NAMALWA (cell line): ENCODE measurements around the gene TANGO6.

ENCODE experiments used
- DNase-seq: peaks from one replicate; pipeline ENCODE4 v3.0.0-alpha.2; 2015; ENCODE audit warnings: low spot score

Gene TANGO6

DNA sequence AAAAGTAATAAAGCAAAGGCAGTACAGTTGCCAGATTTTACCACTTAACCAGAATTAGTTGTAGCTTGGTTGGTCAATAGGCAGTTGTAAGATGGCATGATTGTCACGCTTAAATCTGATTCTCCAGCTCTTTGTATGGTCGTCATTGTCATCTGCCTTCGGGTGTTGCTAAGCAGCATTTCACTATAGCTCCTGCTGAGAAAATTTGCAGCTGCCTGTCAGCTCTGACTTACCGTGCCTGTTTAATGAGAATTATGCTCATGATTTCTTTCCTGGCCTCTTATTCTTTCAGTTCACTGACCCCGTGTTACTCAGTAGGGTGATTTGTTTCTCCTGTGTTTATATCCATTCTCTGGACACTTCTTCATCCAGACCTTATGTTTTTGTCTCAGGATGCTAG lies 66.7 kb downstream of the TANGO6 start:
- DNase-seq: no peak

GRCh38 chr16:68915589-68915988 lies 72.3 kb downstream of the TANGO6 start:
- DNase-seq: no peak

GRCh38 chr16:68917541-68917940 lies 74.2 kb downstream of the TANGO6 start:
- DNase-seq: no peak

DNA sequence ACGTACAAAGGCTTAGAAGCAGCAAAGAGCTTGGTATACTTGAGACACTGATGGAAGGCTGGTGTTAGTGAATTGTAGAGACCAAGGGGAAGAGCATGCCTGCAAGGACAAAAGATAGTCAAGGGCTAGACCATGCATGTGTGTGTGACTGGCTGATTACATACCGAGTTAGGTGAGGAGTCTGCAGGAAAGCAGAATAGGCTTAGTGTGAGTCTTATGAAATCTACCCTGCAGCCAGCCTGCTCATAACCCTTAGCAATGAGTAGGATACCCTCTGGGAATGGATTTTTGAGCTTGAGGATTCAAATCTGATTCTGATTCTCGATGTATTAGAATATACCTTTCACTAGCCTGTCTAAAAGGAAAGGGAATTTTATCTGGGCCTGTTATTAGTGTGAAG lies 77.0 kb downstream of the TANGO6 start:
- DNase-seq: no peak

DNA sequence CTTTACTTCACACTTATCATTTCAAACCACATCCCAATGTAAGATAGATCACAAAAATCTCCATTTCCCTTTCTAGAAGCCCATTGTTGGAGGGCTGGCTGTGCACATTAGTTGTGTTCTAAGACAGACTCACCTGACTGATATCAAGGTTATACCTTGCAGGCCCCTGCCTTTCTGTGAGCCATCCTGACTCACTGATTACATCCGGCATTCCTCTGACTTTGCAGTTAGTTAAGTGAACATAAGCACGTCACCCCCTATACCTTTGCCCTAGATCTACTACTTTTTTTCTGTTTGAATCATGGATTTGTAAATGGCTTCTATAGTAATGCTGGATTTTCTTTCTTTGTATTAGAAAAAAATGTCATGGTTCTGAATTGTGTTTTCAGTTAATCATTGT lies 78.3 kb downstream of the TANGO6 start:
- DNase-seq: no peak

DNA sequence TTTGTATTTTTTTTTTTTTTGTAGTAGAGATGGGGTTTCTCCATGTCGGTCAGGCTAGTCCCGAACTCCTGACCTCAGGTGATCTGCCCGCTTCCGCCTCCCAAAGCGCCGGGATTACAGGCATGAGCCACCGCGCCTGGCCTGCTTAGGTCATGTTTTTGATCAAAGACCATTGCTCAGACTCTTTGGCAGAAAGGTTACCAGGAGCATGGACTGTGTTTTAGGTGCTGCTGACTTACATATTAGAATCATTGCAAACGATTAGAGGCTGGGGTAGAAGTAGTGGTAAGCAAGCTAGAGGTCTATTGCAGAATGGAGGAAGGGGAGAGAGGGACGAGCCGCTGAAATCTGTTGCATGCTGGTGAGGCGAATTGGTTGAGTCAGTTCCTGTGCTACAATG lies 79.8 kb downstream of the TANGO6 start:
- DNase-seq: no peak

DNA sequence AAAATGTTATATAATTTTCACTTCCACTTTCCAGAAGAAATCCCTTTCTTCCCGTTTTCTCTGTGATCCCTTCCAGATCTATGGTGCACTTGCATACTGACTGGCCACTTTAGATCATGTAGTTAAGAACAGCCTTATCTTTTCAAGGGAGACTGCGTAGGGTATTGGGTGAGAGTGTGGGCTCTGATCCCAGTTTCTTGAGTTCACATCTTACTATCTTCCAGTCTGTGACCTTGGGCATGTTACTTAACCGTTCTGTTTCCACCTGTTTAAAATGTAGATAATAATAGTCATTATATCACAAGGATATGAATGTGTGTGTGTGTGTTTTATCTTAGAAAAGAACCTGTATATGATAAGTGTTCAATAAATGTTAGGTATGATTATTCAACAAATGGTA lies 83.7 kb downstream of the TANGO6 start:
- DNase-seq: no peak

- DNase-seq: no peak
These were observed 87.9 kb downstream of the TANGO6 start for GRCh38 chr16:68931196-68931595.

DNA sequence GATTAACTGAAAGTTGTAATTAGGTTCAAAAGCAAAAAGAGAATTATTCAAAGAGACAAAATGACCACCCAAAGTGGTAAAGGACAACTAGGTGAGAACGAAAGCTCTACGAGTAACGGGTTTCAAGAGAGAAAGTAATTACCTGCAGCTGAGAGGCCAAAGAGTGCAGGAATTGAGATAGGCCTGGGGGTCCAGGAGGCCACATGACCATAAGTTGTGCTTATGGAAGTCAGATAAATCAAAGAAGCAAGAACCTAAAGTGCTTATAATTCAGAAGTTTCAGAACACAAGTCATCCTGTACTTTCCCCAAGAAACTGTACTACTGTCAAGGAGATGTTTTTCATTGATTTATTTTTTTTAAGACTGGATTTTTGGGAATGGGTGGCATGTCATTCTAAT lies 91.1 kb downstream of the TANGO6 start:
- no peak for DNase-seq

DNA sequence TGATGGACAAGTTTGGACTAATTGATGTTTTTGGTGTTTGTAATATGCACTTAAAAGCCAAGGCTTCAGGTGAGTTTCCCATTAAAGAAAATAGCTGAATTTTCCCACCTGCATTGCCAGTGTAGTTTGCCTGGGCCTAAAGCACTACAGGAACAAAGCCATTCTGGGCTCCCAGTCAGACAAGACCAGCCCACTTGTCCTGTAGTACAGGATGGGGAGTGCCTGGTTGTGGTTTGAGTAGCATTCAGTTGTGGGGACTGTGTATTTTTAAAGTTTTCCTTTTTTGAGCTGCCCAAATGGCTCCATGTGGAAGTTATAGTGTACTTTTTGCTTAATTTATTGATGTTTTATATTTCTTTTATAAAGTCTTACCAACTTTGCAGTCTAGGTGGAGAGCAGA lies 91.7 kb downstream of the TANGO6 start:
- no peak for DNase-seq

DNA sequence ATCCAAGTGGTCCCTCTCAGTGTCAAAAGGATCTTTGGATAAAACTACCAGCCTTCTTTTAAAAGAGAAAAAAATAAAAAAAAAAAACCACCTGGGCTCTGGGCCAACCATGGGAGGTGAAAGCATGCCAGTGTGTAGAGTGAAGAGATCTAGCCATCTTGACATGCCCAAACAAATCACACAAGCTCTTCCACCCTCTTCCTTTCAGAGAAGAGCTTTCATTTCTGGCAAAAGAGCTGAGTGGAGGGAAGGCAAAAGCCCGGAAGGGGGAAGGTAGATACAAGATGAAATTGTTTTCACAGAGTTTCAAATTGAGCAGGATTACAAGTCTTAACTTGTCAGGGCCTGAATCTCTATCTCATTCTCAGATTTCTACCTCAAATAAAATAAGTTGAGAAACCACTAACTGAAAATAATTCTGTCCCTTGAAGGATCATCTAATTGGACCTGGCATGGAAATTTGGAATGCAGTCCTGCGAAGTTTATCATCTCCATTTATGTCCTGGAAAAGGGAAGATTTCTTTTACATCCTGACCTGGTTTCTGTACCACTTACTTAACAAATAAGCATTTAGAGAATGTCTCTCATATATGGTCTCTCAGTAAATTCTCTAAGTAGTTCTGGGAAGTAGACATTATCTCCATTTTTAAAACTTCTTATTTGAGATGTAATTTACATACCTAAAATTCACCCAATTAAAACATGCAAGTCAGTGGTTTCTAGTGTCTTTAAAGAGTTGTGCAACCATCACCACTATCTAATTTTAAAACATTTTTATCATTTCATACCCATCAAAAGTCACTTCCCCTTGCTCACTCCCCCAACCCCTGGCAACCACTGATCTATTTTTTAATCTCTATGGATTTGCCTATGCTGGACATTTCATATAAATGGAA lies 93.7 kb downstream of the TANGO6 start:
- no peak for DNase-seq

- DNase-seq: no peak
These were observed 96.5 kb downstream of the TANGO6 start for GRCh38 chr16:68939692-68940320.

DNA sequence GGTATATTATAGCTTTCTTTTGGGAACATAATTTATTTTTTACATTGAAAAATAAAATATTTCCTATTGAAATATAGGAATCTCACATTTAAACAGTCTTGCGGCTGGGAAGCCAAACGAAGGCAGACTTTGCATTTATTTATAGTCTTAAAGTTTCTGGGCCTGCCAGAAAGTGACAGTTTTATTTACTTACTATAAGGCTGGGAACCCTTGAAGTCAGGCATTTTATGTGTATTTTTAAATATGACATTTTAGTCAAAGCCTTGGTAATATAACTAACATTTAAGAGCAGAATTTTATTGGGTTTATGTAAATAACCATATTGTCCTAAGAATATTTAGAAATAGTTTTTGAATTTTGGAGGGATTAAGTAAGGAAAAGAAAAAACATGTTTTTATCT lies 97.5 kb downstream of the TANGO6 start:
- DNase-seq: no peak

- DNase-seq: no peak
These were observed 100.6 kb downstream of the TANGO6 start for GRCh38 chr16:68943961-68944360.

DNA sequence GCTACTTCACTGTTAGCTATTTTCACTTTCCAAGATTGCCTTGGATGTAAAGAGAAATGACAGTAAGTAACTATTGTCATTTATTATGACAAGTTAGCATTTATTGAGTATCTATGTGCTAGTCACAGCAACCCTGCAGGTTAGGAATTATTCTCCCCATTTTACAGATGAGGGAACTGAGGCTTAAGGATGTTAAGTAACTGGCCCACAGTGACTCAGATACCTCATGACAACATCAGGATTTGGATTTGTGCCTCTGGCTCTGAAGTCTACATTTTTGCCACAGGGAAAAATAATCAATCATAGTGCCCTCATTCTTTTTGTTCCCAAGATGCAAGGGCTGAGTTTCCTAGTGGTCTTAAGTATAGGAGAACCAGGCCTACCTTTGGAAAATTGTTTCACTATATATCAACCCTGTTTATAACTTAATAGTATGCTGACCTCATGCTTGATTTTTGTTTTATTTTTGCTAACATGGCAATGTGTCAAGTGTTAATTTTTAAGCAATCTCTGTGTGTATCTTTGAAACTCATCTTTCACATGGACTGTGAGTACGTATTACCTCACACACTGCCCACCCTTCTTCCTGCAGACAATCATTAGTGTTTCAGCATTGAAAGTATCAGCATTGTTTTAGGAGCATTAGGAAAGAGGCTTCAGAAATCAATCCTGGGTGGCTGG lies 105.0 kb downstream of the TANGO6 start:
- no peak for DNase-seq

GRCh38 chr16:68951991-68952877 lies 108.9 kb downstream of the TANGO6 start:
- no peak for DNase-seq

- DNase-seq: no peak
These were observed 111.7 kb downstream of the TANGO6 start for GRCh38 chr16:68954911-68955635.

DNA sequence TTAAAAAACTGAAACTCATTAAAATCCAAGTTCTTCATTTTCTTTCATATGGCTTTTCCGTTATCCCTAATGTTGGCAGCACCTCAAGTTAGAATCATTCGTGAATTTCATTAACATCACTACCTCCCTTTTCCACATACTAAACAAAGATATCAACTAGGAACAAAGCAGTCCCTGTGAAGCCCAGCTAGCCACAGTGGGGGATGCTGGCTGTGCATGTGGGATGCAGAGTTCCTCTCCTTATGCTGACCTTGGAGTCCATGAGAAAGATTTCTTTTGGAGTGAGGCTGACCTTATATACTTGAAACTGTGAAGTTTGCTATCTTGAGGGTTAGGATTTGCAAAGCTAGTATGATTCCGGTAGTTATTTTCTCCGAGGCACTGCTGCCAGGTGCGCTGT lies 117.6 kb downstream of the TANGO6 start:
- DNase-seq: no peak

DNA sequence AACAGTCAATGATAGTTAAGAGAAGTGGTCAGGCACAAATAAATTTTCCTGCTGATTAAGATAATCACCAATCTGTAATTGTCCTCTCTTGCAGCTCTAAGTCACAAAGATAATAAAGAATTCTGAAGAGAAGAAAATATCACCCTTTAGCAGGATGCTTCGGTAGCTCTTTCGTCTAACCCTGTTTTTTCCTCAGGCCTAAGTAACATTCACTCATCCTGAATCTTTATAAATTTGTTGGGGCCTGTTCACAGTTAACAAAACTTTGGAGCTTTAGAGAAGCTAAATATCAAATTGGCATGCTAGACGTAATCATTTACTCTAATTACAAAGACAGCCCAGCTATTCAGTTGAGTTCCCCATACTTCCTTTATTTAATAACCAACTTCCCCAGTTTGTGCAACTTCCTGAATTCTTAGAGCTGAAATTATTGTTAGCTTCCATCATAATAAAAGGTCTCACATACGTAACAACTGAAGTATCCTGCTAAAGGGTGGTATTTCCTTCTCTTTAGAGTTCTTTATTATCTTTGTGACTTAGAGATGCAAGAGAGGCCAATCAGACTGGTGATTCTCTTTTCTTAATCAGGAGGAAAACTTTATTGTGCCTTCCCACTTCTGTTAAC lies 118.6 kb downstream of the TANGO6 start:
- DNase-seq: no peak

- DNase-seq: no peak
These were observed 126.0 kb downstream of the TANGO6 start for GRCh38 chr16:68969338-68969737.

DNA sequence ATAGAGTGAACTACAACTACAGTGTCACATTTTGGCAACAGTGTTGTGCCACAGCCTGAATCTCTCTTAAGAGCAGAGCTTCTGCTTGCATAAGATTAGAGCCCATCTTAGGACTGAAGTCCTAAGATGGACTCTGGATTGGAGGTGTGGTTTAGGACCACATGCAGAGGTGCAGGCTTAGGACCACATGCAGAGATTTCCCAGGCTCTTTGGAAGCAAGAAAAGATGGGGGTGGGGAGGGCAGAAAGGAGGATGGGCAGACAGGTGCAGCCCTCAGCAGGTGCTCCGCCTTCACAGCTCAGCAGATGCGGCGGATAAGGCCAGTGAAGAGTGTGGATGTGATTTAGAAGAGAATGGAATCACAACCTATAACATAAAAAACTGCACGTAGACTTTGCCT lies 128.7 kb downstream of the TANGO6 start:
- no peak for DNase-seq
